Neural cell (in vitro differentiated cells): ENCODE measurements around the gene LRRC53. TPM values are rescaled to one million over a fixed set of nuclear protein-coding genes. Genes with fewer than 3 reads are reported as not detected.

Experiments used
- H2AFZ ChIP-seq: fragments of 200-600, 300-800 bp; sonication (generic), shearing (Covaris generic); 2 replicates; pipeline ENCODE4 v1.6.0; 2014; ENCODE audit warnings: low read depth, mild to moderate bottlenecking, antibody characterized with exemption, low read length, moderate library complexity
- H3F3A ChIP-seq: fragments of 200-600 bp; shearing (Covaris generic); 2 replicates; pipeline ENCODE4 v1.6.1; 2016; ENCODE audit warnings: mild to moderate bottlenecking, moderate library complexity, mixed read lengths, antibody characterized with exemption, low read length; ENCODE audit not compliant: insufficient read depth, poor library complexity, severe bottlenecking
- H3K27ac ChIP-seq: fragments of 200-600, 300-800 bp; sonication (generic), shearing (Covaris generic); 2 replicates; pipeline ENCODE4 v1.5.1; 2014; ENCODE audit warnings: mild to moderate bottlenecking, low read length, moderate library complexity
- H3K27me3 ChIP-seq: fragments of 300-800, 200-600 bp; sonication (generic), shearing (Covaris generic); 2 replicates; pipeline ENCODE4 v1.6.0; 2014; ENCODE audit warnings: mild to moderate bottlenecking, low read depth, low read length, moderate library complexity; ENCODE audit not compliant: insufficient read depth
- H3K36me3 ChIP-seq: fragments of 300-800, 200-600 bp; sonication (generic), shearing (Covaris generic); 2 replicates; pipeline ENCODE4 v1.5.1; 2014; ENCODE audit warnings: mild to moderate bottlenecking, antibody characterized with exemption, low read length, moderate library complexity; ENCODE audit not compliant: insufficient read depth
- H3K4me2 ChIP-seq: fragments of 300-800, 200-600 bp; sonication (generic), shearing (Covaris generic); 2 replicates; pipeline ENCODE4 v1.6.0; 2014; ENCODE audit warnings: mild to moderate bottlenecking, low read length
- H3K4me3 ChIP-seq: fragments of 300-800, 200-600 bp; sonication (generic), shearing (Covaris generic); 2 replicates; pipeline ENCODE4 v1.5.1; 2014; ENCODE audit warnings: mild to moderate bottlenecking, low read length, moderate library complexity
- H3K79me2 ChIP-seq: fragments of 200-600 bp; shearing (Covaris generic); replicated peaks from 2 replicates; pipeline ENCODE4 v1.6.0; 2014; ENCODE audit warnings: mild to moderate bottlenecking, low read length, moderate library complexity; ENCODE audit not compliant: insufficient read depth
- H3K9ac ChIP-seq: fragments of 300-800, 200-600 bp; sonication (generic), shearing (Covaris generic); 2 replicates; pipeline ENCODE4 v1.6.1; 2016; ENCODE audit warnings: mild to moderate bottlenecking, low read length, mixed read lengths
- H3K9me2 ChIP-seq: fragments of 200-600 bp; shearing (Covaris generic); 2 replicates; pipeline ENCODE4 v1.6.1; 2016; ENCODE audit warnings: mild to moderate bottlenecking, low read length, mixed read lengths; ENCODE audit not compliant: insufficient read depth
- H3K9me3 ChIP-seq: fragments of 200-600, 300-800 bp; sonication (generic), shearing (Covaris generic); 2 replicates; pipeline ENCODE4 v1.6.1; 2016; ENCODE audit warnings: mild to moderate bottlenecking, mixed run types, low read length, moderate library complexity, mixed read lengths
- H4K20me1 ChIP-seq: fragments of 200-600 bp; shearing (Covaris generic); 2 replicates; pipeline ENCODE4 v1.6.1; 2016; ENCODE audit warnings: mild to moderate bottlenecking, mixed run types; ENCODE audit not compliant: insufficient read depth
- CTCF ChIP-seq: fragments of 450-650 bp; IDR thresholded peaks from 2 replicates; pipeline ENCODE4 v1.5.1; 2014; ENCODE audit warnings: antibody characterized with exemption, mild to moderate bottlenecking, moderate library complexity; ENCODE audit not compliant: poor library complexity, severe bottlenecking
- EP300 ChIP-seq: fragments of 450-650 bp; conservative IDR thresholded peaks from 2 replicates; pipeline ENCODE4 v1.6.1; 2014; ENCODE audit warnings: antibody characterized with exemption, mild to moderate bottlenecking, moderate library complexity; ENCODE audit not compliant: poor library complexity, severe bottlenecking
- EZH2 ChIP-seq: fragments of 200-600, 300-800 bp; shearing (Covaris generic), sonication (generic); IDR thresholded peaks from 2 replicates; pipeline ENCODE4 v1.6.1; 2014; ENCODE audit warnings: antibody characterized with exemption, low read length, borderline replicate concordance, mild to moderate bottlenecking; ENCODE audit not compliant: insufficient read depth, poor library complexity, severe bottlenecking
- MXI1 ChIP-seq: fragments of 450-650 bp; conservative IDR thresholded peaks from 2 replicates; pipeline ENCODE4 v1.6.1; 2014; ENCODE audit warnings: antibody characterized with exemption, mild to moderate bottlenecking; ENCODE audit not compliant: poor library complexity, severe bottlenecking
- POLR2AphosphoS5 ChIP-seq: IDR thresholded peaks from 2 replicates; pipeline ENCODE4 v1.6.1; 2012
- RAD21 ChIP-seq: fragments of 450-650 bp; conservative IDR thresholded peaks from 2 replicates; pipeline ENCODE4 v1.6.1; 2014; ENCODE audit warnings: antibody characterized with exemption, mild to moderate bottlenecking, moderate library complexity
- REST ChIP-seq: IDR thresholded peaks from 2 replicates; pipeline ENCODE4 v1.6.1; 2012; ENCODE audit warnings: borderline replicate concordance
- SMC3 ChIP-seq: fragments of 450-650 bp; conservative IDR thresholded peaks from 2 replicates; pipeline ENCODE4 v1.6.1; 2014; ENCODE audit warnings: antibody characterized with exemption, mild to moderate bottlenecking, moderate library complexity; ENCODE audit not compliant: poor library complexity
- TAF1 ChIP-seq: IDR thresholded peaks from 2 replicates; pipeline ENCODE4 v1.6.1; 2012; ENCODE audit warnings: low read depth
- polyA plus RNA-seq: library from polyadenylated mRNA; depleted of rRNA; stranded (reverse); fragments of >200 nt; gene quantifications from 2 replicates; pipeline ENCODE4 v1.2.3, GENCODE V29; 2014

Gene LRRC53
- polyA plus RNA-seq, 1 donor from 2014 or later, result not detected

GRCh38 chr1:74478979-74479378 is 33.4 kb downstream of the LRRC53 start:
- peaks cover 7% of the 10 kb centered on the region for H3F3A ChIP-seq
- H3K9me2 ChIP-seq, result no peaks in the 10 kb centered on the region
- TF ChIP-seq CTCF (no peak), EZH2 (no peak), MXI1 (no peak), SMC3 (no peak), RAD21 (no peak), REST (no peak), TAF1 (no peak), POLR2AphosphoS5 (no peak), EP300 (no peak)
- no peaks in the 10 kb centered on the region for H3K79me2 ChIP-seq
- H3K27me3 ChIP-seq, result no peaks in the 10 kb centered on the region
- H3K4me3 ChIP-seq, result no peak overlapping the region
- no peaks in the 10 kb centered on the region for H3K36me3 ChIP-seq
- no peaks in the 10 kb centered on the region for H4K20me1 ChIP-seq
- H2AFZ ChIP-seq, result no peak overlapping the region
- H3K9ac ChIP-seq, result no peak overlapping the region
- no peak overlapping the region for H3K4me2 ChIP-seq
- H3K9me3 ChIP-seq, result no peaks in the 10 kb centered on the region
- no peak overlapping the region for H3K27ac ChIP-seq

GRCh38 chr1:74474585-74474984 is 37.8 kb downstream of the LRRC53 start:
- no peaks in the 10 kb centered on the region for H3K9me2 ChIP-seq
- H3K9ac ChIP-seq, result peak overlapping the region; percentile 34
- no peaks in the 10 kb centered on the region for H3K79me2 ChIP-seq
- no peaks in the 10 kb centered on the region for H3K9me3 ChIP-seq
- H3K4me2 ChIP-seq, result peak overlapping the region; percentile 29
- H3K4me3 ChIP-seq, result peak overlapping the region; percentile 45
- no peaks in the 10 kb centered on the region for H3K27me3 ChIP-seq
- H3F3A ChIP-seq, result peaks cover 7% of the 10 kb centered on the region
- H3K36me3 ChIP-seq, result no peaks in the 10 kb centered on the region
- peak overlapping the region; percentile 77 for H3K27ac ChIP-seq
- H2AFZ ChIP-seq, result no peak overlapping the region
- TF ChIP-seq SMC3 (no peak), EP300 (peak; percentile 98), REST (peak; percentile 100), TAF1 (no peak), POLR2AphosphoS5 (peak; percentile 90)
- H4K20me1 ChIP-seq, result no peaks in the 10 kb centered on the region
